B cell (primary cell): ENCODE measurements around the gene GNB3. TPM values are rescaled to one million over a fixed set of nuclear protein-coding genes. Genes with fewer than 3 reads are reported as not detected.
A peak's percentile ranks its signal among the peaks of the same experiment; 100 is the strongest.

Experiments
- ATAC-seq: fragments of 200-7000 bp; cut with Tn5 transposase; one replicate; pipeline ENCODE4 v1.10.0; 2021; ENCODE audit warnings: low read depth, mild to moderate bottlenecking, moderate number of reproducible peaks, moderate library complexity
- CTCF ChIA-PET: fragments of 350-600 bp; sonication (Branson Sonifier 250); formaldehyde crosslinking; loops from one replicate; lab custom pipeline; 2021; ENCODE audit warnings: antibody characterized with exemption, inconsistent platforms; lab: Charles Lee
- POLR2A ChIA-PET: fragments of 350-600 bp; sonication (Branson Sonifier 250); formaldehyde crosslinking; loops from one replicate; lab custom pipeline; 2021; ENCODE audit warnings: antibody characterized with exemption; lab: Charles Lee
- DNase-seq: peaks from one replicate; pipeline ENCODE4 v3.0.0; 2013
- H2AFZ ChIP-seq: 2 replicates; pipeline ENCODE4 v1.6.1; 2012; ENCODE audit warnings: mild to moderate bottlenecking, low read depth, low read length; ENCODE audit not compliant: insufficient read depth, poor library complexity, severe bottlenecking
- H3K27ac ChIP-seq, 2 donors: 1 replicate in 1 of 2; 2 replicates in 1 of 2; pipeline ENCODE4 v1.5.1; 2012 to 2013; ENCODE audit warnings: low read length in 2 of 2, mild to moderate bottlenecking in 2 of 2, moderate library complexity in 1 of 2
- H3K27me3 ChIP-seq, 4 experiments: fragments of 200-600 bp in 1 of 4; sonication (generic) in 1 of 4; replicated peaks in 1 of 4; 1 replicate in 2 of 4; 2 replicates in 2 of 4; pipeline versions ENCODE4 v1.6.1 to v1.7.0; 2013 to 2016; ENCODE audit warnings: low read length in 3 of 4, mild to moderate bottlenecking in 2 of 4, mixed read lengths in 1 of 4, moderate library complexity in 1 of 4; ENCODE audit not compliant: insufficient read depth in 4 of 4, control insufficient read depth in 3 of 4; ENCODE audit errors: control extremely low read depth in 1 of 4
- H3K36me3 ChIP-seq, 2 experiments: replicated peaks in 1 of 2; 1 replicate in 1 of 2; 2 replicates in 1 of 2; pipeline versions ENCODE4 v1.6.1 to v1.7.1; 2013; ENCODE audit warnings: low read length in 1 of 2; ENCODE audit not compliant: insufficient read depth in 2 of 2, control insufficient read depth in 1 of 2; ENCODE audit errors: control extremely low read depth in 1 of 2, extremely low read depth in 1 of 2
- H3K4me1 ChIP-seq, 2 donors: fragments of 200-600 bp in 1 of 2; sonication (generic) in 1 of 2; 1 replicate in 1 of 2; 2 replicates in 1 of 2; pipeline versions ENCODE4 v1.5.1 to v1.6.1; 2013 to 2017; ENCODE audit warnings: low read length in 2 of 2; ENCODE audit not compliant: control insufficient read depth in 2 of 2, insufficient read depth in 2 of 2
- H3K4me2 ChIP-seq: replicated peaks from 2 replicates; pipeline ENCODE3; 2012; ENCODE audit warnings: mild to moderate bottlenecking, low read depth, low read length; ENCODE audit not compliant: poor library complexity, severe bottlenecking
- H3K4me3 ChIP-seq, 5 experiments: fragments of 200-600 bp in 1 of 5; sonication (generic) in 1 of 5; 1 replicate in 3 of 5; 2 replicates in 2 of 5; pipeline versions ENCODE4 v1.5.1 to v1.7.0; 2011 to 2016; ENCODE audit warnings: low read length in 4 of 5, mild to moderate bottlenecking in 4 of 5, low read depth in 2 of 5, control low read depth in 1 of 5, moderate library complexity in 1 of 5; ENCODE audit not compliant: insufficient read depth in 1 of 5; ENCODE audit errors: control extremely low read depth in 1 of 5, extremely low read depth in 1 of 5
- H3K79me2 ChIP-seq: fragments of 200-600 bp; sonication (generic); one replicate; pipeline ENCODE4 v1.6.0; 2016; ENCODE audit warnings: low read length; ENCODE audit not compliant: control insufficient read depth, insufficient read depth
- H3K9ac ChIP-seq: fragments of 200-600 bp; sonication (generic); 2 replicates; pipeline ENCODE4 v1.6.1; 2017; ENCODE audit warnings: mild to moderate bottlenecking, low read length, moderate library complexity
- H3K9me3 ChIP-seq, 3 donors: one replicate each; pipeline versions ENCODE4 v1.6.1 to v1.7.1; 2013; ENCODE audit warnings: low read length in 2 of 3; ENCODE audit not compliant: control insufficient read depth in 2 of 3, insufficient read depth in 1 of 3; ENCODE audit errors: control extremely low read depth in 1 of 3
- H4K20me1 ChIP-seq: 2 replicates; pipeline ENCODE4 v1.6.0; 2012; ENCODE audit warnings: mild to moderate bottlenecking, low read length; ENCODE audit not compliant: insufficient read depth, control insufficient read depth, poor library complexity, severe bottlenecking
- H3K27ac Mint-ChIP-seq: one replicate; pipeline ENCODE4 v1.8.0; 2021; ENCODE audit warnings: mixed read lengths
- H3K27me3 Mint-ChIP-seq: one replicate; pipeline ENCODE4 v1.8.0; 2021; ENCODE audit warnings: mixed read lengths
- H3K4me1 Mint-ChIP-seq: one replicate; pipeline ENCODE4 v1.8.0; 2021; ENCODE audit warnings: mixed read lengths
- H3K4me3 Mint-ChIP-seq: one replicate; pipeline ENCODE4 v1.8.0; 2021; ENCODE audit warnings: mixed read lengths
- H3K9me3 Mint-ChIP-seq: one replicate; pipeline ENCODE4 v1.8.0; 2022; ENCODE audit warnings: mixed read lengths; ENCODE audit not compliant: insufficient read depth
- EZH2 ChIP-seq: IDR thresholded peaks from 2 replicates; pipeline ENCODE4 v1.6.1; 2012; ENCODE audit warnings: borderline replicate concordance, low read depth, mild to moderate bottlenecking, moderate library complexity, low read length; ENCODE audit not compliant: insufficient read depth, poor library complexity, severe bottlenecking
- WGBS: methylation state at CpG from one replicate; pipeline ENCODE4 v1.1.5; 2013; ENCODE audit warnings: missing lambda C conversion rate; ENCODE audit not compliant: insufficient coverage; 5-methylcytosine and 5-hydroxymethylcytosine counted together
- intact Hi-C: fragments of 100-400 bp; cut with micrococcal nuclease; formaldehyde crosslinking; loops from one replicate; pipeline ENCODE4 v1.10.0; 2022
- polyA minus RNA-seq: library from RNA; depleted of rRNA, polyadenylated mRNA; stranded (reverse); fragments of >200 nt; gene quantifications from 2 replicates; pipeline ENCODE4 v1.2.3, GENCODE V29; 2012
- polyA plus RNA-seq: library from polyadenylated mRNA; depleted of rRNA; stranded (reverse); fragments of >200 nt; gene quantifications from 2 replicates; pipeline ENCODE4 v1.2.3, GENCODE V29; 2012
- total RNA-seq, 2 donors: library from RNA; stranded (reverse); fragments of 120-200 nt in 1 of 2; gene quantifications; 1 replicate in 1 of 2; 2 replicates in 1 of 2; pipeline versions ENCODE4 v1.2.3 to v1.2.4, GENCODE V29; 2013 to 2022
- TF ChIP-seq, protein P1 (sequence below): fragments of 200-600 bp; IDR thresholded peaks from one replicate; pipeline ENCODE4 v1.8.0; 2022; ENCODE audit warnings: antibody characterized with exemption, mild to moderate bottlenecking

The GNB3 gene
- 0.27 and 0.49 TPM in 2 replicates for total RNA-seq
- 0.44 TPM for total RNA-seq (2013)
- 0.27 and 0.71 TPM in 2 replicates for polyA plus RNA-seq
- polyA minus RNA-seq: not detected in 2 replicates

GRCh38 chr12:6840761-6841515, at the start of gene GNB3:
GNB3 (plus strand) TSS chr12:6840925; CDS start chr12:6841288, 363 bp downstream.
- Histone ChIP-seq H3K27me3 (peaks cover 0 to 9% (median 0%) of the 10 kb centered on the region in 4 experiments), H4K20me1 (no peaks in the 10 kb centered on the region), H2AFZ (peak within 1 kb of the TSS; percentile 47), H3K79me2 (no peaks in the 10 kb centered on the region), H3K9me3 (peaks cover 0 to 3% (median 0%) of the 10 kb centered on the region in 3 donors), H3K4me2 (peak within 1 kb of the TSS; percentile 42), H3K36me3 (no peaks in the 10 kb centered on the region), H3K4me3 (no peak within 1 kb of the TSS), H3K27ac (peak within 1 kb of the TSS in 1 of 2 donors; percentile 24), H3K4me1 (peaks cover 0 to 19% of the 10 kb centered on the region in 2 donors), H3K9ac (no peak within 1 kb of the TSS)
- POLR2A ChIA-PET: no interaction called here
- intact Hi-C loops: no loop called here
- Mint-ChIP-seq H3K27me3 (no peaks in the 10 kb centered on the region), H3K4me3 (peak within 1 kb of the TSS; percentile 34), H3K9me3 (no peaks in the 10 kb centered on the region), H3K4me1 (peaks cover 17% of the 10 kb centered on the region), H3K27ac (peak within 1 kb of the TSS; percentile 61)
- no peak for TF ChIP-seq EZH2
- TF ChIP-seq, protein P1, sequence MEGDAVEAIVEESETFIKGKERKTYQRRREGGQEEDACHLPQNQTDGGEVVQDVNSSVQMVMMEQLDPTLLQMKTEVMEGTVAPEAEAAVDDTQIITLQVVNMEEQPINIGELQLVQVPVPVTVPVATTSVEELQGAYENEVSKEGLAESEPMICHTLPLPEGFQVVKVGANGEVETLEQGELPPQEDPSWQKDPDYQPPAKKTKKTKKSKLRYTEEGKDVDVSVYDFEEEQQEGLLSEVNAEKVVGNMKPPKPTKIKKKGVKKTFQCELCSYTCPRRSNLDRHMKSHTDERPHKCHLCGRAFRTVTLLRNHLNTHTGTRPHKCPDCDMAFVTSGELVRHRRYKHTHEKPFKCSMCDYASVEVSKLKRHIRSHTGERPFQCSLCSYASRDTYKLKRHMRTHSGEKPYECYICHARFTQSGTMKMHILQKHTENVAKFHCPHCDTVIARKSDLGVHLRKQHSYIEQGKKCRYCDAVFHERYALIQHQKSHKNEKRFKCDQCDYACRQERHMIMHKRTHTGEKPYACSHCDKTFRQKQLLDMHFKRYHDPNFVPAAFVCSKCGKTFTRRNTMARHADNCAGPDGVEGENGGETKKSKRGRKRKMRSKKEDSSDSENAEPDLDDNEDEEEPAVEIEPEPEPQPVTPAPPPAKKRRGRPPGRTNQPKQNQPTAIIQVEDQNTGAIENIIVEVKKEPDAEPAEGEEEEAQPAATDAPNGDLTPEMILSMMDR: no peak
- WGBS: 89% methylated on average over 21 of the region's 24 CpGs
- DNase-seq (no peak), ATAC-seq (no peak)
- CTCF ChIA-PET: interaction anchor here (0.9 to 1.8 kb wide), 2 partner anchors 10 to 88 kb away, joined by 3 to 8 read pairs; partner anchors contain the start of genes CDCA3, MLF2 and USP5
